Transverse colon (tissue), 4 donors: Measurements from ENCODE around the gene SLC5A4.
A peak's percentile ranks its signal among the peaks of the same experiment; 100 is the strongest.

Source experiments
- CTCF ChIP-seq, 5 experiments: fragments of 200-600 bp in 3 of 5; fragments of 450-650 bp in 2 of 5; sonication (generic) in 3 of 5; IDR thresholded peaks; 1 replicate in 2 of 5; 2 replicates in 3 of 5; pipeline ENCODE4 v1.5.1; 2016 to 2017; ENCODE audit warnings: antibody characterized with exemption in 5 of 5, inconsistent platforms in 3 of 5, mild to moderate bottlenecking in 2 of 5, moderate library complexity in 1 of 5
- POLR2A ChIP-seq: fragments of 450-650 bp; IDR thresholded peaks from one replicate; pipeline ENCODE4 v1.6.1; 2016; ENCODE audit warnings: antibody characterized with exemption, mild to moderate bottlenecking, moderate library complexity
- POLR2AphosphoS5 ChIP-seq, 3 donors: sonication (generic); formaldehyde crosslinking; IDR thresholded peaks; one replicate each; pipeline ENCODE4 v1.6.1; 2016; ENCODE audit warnings: antibody characterized with exemption in 3 of 3

- TF ChIP-seq CTCF (IDR thresholded peaks at IDR 0.05): peak; percentile 47 to 69 (median 58)
- no peak for TF ChIP-seq POLR2A
- TF ChIP-seq POLR2AphosphoS5 (IDR thresholded peaks at IDR 0.05): no peak
Measured at GRCh38 chr22:32206774-32207758, 48.1 kb downstream of the SLC5A4 start.
